Stomach smooth muscle (tissue), 2 donors: ENCODE results near the gene DYRK1B.
"Not testable (repeated sequence)": the region's sequence is repeated elsewhere in the genome, so short reads cannot be mapped to it uniquely, and the experiment has no call there.

Source experiments
- H3K27ac ChIP-seq: one replicate; pipeline ENCODE4 v1.7.0; 2013; ENCODE audit warnings: mild to moderate bottlenecking, low read length, inconsistent platforms
- H3K27me3 ChIP-seq, 2 donors: one replicate each; pipeline ENCODE4 v1.7.0; 2013; ENCODE audit warnings: low read length in 2 of 2; ENCODE audit not compliant: insufficient read depth in 2 of 2, control insufficient read depth in 1 of 2
- H3K36me3 ChIP-seq, 2 donors: one replicate each; pipeline ENCODE4 v1.7.0; 2013; ENCODE audit warnings: low read length in 2 of 2; ENCODE audit not compliant: control insufficient read depth in 2 of 2, insufficient read depth in 2 of 2
- H3K4me1 ChIP-seq: one replicate; pipeline ENCODE4 v1.7.0; 2013; ENCODE audit warnings: low read length; ENCODE audit not compliant: control insufficient read depth, insufficient read depth
- H3K4me3 ChIP-seq, 2 donors: one replicate each; pipeline ENCODE4 v1.7.0; 2013; ENCODE audit warnings: low read length in 2 of 2
- H3K9ac ChIP-seq, 2 donors: one replicate each; pipeline ENCODE4 v1.7.0; 2013; ENCODE audit warnings: low read length in 2 of 2, mild to moderate bottlenecking in 1 of 2
- H3K9me3 ChIP-seq, 2 donors: one replicate each; pipeline ENCODE4 v1.7.0; 2013; ENCODE audit warnings: low read length in 2 of 2; ENCODE audit not compliant: control insufficient read depth in 2 of 2
- donor health status: healthy.
- donor health status: Pancreatic carcinoma.

Gene DYRK1B

DNA sequence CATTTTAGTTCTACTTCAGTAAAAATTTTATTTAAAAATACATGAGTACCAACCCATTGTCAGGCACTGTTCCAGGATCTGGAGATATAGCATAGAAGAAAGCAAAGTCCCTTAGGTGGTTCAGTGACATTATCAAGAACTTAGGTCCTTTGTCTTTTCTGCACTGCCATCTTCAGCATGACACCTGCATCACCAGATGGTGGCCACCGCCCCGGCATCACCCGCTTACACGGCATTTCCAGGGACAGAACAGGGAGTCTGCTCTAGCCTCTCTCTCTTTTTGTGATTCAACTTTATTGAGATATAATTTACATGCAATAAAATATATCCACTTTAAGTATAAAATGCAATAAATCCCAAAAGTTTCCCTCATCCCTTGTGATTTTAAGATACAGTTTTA is 23.5 kb downstream of the DYRK1B start:
- H3K9ac ChIP-seq, result no peak overlapping the region
- H3K9me3 ChIP-seq, result no peaks in the 10 kb centered on the region
- no peak overlapping the region for H3K27ac ChIP-seq
- no peak overlapping the region for H3K4me3 ChIP-seq
- H3K27me3 ChIP-seq, result no peaks in the 10 kb centered on the region
- H3K4me1 ChIP-seq, result no peaks in the 10 kb centered on the region
- H3K36me3 ChIP-seq, result peaks cover 0 to 2% of the 10 kb centered on the region in 2 donors

DNA sequence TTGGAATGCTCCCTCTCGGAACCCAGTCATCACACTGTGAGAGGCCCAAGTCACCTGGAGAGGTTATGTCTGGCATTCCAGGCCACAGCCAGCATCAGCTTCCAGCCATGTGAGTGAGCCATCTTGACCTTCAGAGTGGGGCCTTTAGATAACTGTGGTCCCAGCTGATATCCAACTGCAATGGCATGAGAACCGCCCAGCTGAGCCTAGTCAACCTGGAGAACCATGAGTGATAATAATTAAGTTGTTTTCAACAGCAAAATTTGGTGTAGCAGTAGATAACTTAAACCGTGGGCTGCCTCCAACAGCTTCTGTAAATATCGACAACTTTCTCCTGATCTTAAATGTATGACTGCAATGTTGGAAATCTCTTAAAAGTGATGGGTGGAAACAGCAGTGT is 24.6 kb downstream of the DYRK1B start:
- no peaks in the 10 kb centered on the region for H3K27me3 ChIP-seq
- no peaks in the 10 kb centered on the region for H3K4me1 ChIP-seq
- no peak overlapping the region for H3K9ac ChIP-seq
- no peak overlapping the region for H3K27ac ChIP-seq
- H3K4me3 ChIP-seq, result no peak overlapping the region
- H3K36me3 ChIP-seq, result peaks cover 0 to 2% of the 10 kb centered on the region in 2 donors
- H3K9me3 ChIP-seq, result no peaks in the 10 kb centered on the region

DNA sequence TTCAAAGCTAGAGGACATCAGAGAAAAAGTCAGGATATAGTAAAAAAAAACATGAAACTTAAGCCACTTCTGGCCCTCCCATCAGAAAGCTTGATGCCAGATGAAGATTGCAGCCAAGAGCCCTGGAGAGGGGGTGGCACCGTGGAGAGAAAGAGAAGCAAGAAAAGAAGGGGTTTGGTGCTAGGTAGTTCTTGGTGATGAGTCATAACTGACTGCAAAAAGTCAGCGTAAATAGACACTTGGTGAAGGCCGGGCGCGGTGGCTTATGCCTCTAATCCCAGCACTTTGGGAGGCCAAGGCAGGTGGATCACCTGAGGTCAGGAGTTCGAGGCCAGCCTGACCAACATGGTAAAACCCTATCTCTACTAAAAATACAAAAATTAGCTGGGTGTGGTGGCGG is 25.3 kb downstream of the DYRK1B start:
- not testable (repeated sequence) for H3K4me1 ChIP-seq, H3K36me3 ChIP-seq, H3K27ac ChIP-seq, H3K9ac ChIP-seq, H3K4me3 ChIP-seq, H3K27me3 ChIP-seq, H3K9me3 ChIP-seq

DNA sequence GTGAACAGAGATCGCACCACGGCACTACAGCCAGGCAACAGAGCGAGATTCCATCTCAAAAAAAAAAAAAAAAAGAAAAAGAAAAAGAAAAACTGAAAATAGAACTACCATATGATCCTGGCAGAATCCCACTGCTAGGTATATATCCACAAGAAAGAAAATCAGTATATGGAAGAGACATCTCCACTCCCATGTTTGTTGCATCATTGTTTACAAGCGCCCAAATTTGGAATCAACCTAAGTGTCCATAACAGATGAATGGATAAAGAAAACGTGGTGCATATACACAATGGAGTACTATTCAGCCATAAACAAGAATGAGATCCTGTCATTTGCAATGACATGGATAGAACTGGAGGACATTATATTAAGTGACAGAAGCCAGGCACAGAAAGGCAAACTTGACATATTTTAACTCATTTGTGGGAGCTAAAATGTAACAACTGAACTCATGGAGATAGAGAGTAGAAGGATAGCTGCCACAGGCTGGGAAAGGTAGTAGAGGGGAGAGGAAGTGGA is 26.1 kb downstream of the DYRK1B start:
- H3K9ac ChIP-seq, result no peak overlapping the region
- H3K4me1 ChIP-seq, result no peaks in the 10 kb centered on the region
- H3K4me3 ChIP-seq, result no peak overlapping the region
- H3K36me3 ChIP-seq, result no peaks in the 10 kb centered on the region
- no peaks in the 10 kb centered on the region for H3K9me3 ChIP-seq
- H3K27ac ChIP-seq, result no peak overlapping the region
- H3K27me3 ChIP-seq, result peaks cover 2 to 9% of the 10 kb centered on the region in 2 donors

DNA sequence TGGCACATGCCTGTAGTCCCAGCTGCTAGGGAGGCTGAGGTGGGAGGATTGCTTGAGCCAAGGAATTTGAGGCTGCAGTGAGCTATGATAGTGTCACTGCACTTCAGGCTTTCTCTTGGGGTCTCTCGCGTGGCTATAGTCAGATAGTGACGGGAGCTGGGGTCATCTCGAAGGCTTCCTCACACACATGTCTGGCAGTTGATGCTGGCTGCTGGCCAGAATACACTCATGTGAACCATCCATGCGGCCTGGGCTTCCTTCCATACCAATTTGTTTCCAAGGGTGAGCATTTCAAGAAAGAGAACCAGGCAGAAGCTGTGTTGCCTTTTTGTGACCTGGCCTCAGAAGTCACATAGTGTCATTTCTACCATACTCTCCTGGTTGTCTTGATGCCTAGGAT is 28.9 kb downstream of the DYRK1B start:
- Histone ChIP-seq H3K36me3 (no peaks in the 10 kb centered on the region), H3K4me3 (no peak overlapping the region), H3K4me1 (no peaks in the 10 kb centered on the region), H3K9ac (no peak overlapping the region), H3K9me3 (no peaks in the 10 kb centered on the region), H3K27ac (no peak overlapping the region), H3K27me3 (peaks cover 10 to 18% of the 10 kb centered on the region in 2 donors)

DNA sequence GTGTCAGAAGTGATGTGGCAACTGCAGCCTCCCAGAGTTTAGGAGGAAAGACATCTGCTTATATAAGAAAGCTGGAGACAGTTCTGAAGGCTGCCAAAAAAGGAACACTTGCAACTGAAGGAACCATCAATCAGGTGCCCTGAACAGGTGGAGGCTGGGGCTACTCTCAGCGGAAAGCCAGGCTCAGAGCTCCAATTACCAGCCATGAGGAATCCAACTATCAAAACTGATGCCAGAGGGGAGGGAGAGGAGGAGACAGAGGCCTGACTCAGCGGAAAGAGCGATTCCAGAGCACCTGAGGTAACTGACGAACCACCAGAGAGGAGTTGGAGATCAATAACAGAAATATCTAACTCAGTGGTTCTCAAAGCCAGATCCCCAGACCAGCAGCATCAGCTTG is 31.0 kb downstream of the DYRK1B start:
- Histone ChIP-seq H3K9ac (no peak overlapping the region), H3K27me3 (peaks cover 10 to 18% of the 10 kb centered on the region in 2 donors), H3K27ac (no peak overlapping the region), H3K9me3 (no peaks in the 10 kb centered on the region), H3K4me1 (no peaks in the 10 kb centered on the region), H3K36me3 (no peaks in the 10 kb centered on the region), H3K4me3 (no peak overlapping the region)

DNA sequence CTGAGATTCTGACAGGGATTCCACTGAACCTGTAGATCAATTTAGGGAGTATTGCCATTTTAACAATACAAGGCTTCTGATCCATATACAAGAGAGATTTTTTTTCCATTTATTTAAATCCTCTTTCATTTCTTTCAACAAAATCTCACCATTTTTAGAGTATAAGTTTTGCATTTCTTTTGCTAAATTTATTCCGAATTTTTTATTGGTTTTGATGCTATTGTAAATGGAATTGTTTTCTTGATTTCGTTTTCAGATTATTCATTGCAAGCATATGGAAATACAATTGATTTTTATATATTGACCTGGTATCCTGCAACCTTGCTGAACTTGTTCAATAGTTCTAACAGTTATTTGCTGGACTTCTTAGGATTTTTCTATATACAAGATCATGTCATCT is 36.9 kb downstream of the DYRK1B start:
- Histone ChIP-seq H3K9ac (no peak overlapping the region), H3K9me3 (no peaks in the 10 kb centered on the region), H3K4me3 (no peak overlapping the region), H3K36me3 (no peaks in the 10 kb centered on the region), H3K27ac (no peak overlapping the region), H3K27me3 (peaks cover 3 to 4% of the 10 kb centered on the region in 2 donors), H3K4me1 (no peaks in the 10 kb centered on the region)

DNA sequence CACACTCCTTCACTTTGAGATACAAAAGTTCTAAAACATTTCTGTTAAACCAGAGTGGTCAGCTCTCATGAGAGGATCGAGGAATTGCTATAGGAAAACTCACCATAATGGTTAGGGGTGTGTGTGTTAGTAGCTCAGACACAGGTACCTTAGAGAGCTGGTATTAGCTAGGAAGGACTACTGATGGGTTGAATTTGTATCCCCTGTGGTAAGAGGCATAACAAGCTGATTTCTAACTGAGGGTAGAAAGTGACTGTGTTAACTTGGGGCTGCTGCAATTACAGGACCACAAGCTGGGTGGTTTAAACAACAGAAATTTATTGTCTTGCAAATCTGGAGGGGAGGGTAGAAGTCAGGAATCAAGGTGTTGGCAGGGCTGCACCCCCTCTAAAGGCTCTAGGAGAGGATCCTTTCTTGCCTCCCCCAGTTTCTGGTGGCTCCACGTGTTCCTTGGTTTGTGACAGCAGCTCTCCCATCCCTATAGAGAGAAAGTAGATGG is 37.9 kb downstream of the DYRK1B start:
- Histone ChIP-seq H3K27me3 (peaks cover 0 to 2% of the 10 kb centered on the region in 2 donors), H3K9ac (no peak overlapping the region)

DNA sequence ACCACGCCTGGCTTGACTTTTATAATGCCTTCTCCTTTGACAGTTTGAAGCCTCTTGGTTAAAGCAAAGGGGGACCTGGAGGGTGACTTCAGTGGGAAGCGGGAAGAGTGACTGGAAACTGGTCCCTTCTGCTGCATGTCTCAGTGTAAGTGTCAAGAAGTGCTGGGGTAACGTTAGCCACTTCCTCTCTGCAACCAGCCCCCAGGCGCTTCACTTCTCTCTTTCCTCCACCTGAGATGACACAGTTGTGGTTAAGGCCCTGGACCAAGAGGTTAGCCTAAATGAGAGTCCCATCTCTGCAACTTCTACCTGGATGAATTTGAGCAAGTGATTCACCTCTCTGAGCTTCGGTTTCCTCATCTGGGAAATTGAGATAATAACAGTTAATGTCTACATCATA is 39.0 kb downstream of the DYRK1B start:
- H3K27ac ChIP-seq, result no peak overlapping the region
- no peak overlapping the region for H3K9ac ChIP-seq
- no peak overlapping the region for H3K4me3 ChIP-seq
- no peaks in the 10 kb centered on the region for H3K36me3 ChIP-seq
- no peaks in the 10 kb centered on the region for H3K9me3 ChIP-seq
- no peaks in the 10 kb centered on the region for H3K4me1 ChIP-seq
- peaks cover 0 to 2% of the 10 kb centered on the region in 2 donors for H3K27me3 ChIP-seq

More for the DNA sequence above, 37.9 kb downstream of the DYRK1B start:
- Histone ChIP-seq H3K4me1 (no peaks in the 10 kb centered on the region), H3K4me3 (no peak overlapping the region), H3K36me3 (no peaks in the 10 kb centered on the region), H3K9me3 (no peaks in the 10 kb centered on the region), H3K27ac (no peak overlapping the region)

DNA sequence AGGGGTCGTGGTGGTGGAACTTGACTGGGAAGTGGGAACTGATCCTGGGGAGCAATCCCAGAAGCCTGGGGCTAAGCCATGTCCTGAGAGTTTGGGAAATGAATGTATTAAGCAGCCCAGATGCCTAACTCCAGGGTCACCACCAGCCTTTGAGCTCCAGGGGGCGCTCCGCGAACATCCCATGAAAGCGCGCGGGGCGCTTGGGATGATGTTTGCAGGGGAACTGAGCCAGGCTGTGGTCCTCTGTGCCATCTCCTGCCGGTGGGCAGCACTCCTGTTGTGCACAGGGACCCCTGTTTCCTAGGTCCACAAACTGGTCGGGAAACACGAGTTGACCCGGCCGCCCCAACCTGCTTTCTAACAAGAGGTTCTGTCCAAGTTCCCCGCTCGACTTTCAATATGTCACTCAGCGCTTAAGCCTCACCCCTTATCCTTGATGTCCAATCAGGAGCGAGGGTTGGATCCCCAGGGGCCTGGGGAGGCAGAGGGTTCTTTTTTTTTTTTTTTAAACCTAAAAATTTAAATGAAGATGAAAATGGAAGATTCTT is 40.9 kb downstream of the DYRK1B start:
- no peaks in the 10 kb centered on the region for H3K9me3 ChIP-seq
- H3K27ac ChIP-seq, result no peak overlapping the region
- H3K4me1 ChIP-seq, result no peaks in the 10 kb centered on the region
- peak overlapping the region; percentile 53 to 77 for H3K4me3 ChIP-seq
- no peaks in the 10 kb centered on the region for H3K36me3 ChIP-seq
- peak overlapping the region in 1 of 2 donors; percentile 21 for H3K9ac ChIP-seq
- H3K27me3 ChIP-seq, result peaks cover 0 to 2% of the 10 kb centered on the region in 2 donors

DNA sequence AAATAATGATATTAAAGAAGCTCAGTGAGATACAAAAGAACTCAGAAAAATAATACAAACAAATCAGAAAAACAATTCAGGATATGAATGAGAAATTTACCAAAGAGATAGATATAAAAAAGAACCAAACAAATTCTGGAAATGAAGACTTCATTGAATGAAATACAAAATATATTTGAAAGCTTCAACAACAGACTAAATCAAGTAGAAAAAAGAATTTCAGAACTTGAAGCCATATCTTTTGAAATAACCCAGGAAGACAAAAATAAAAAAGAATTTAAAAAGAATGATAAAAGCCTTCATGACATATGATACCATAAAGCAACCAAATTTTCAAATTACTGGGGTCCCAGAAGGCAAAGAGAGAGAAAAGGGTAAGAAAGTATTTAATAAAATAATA is 45.7 kb downstream of the DYRK1B start:
- H3K4me3 ChIP-seq, result no peak overlapping the region
- no peaks in the 10 kb centered on the region for H3K4me1 ChIP-seq
- no peak overlapping the region for H3K9ac ChIP-seq
- H3K27ac ChIP-seq, result no peak overlapping the region
- peaks cover 0 to 15% of the 10 kb centered on the region in 2 donors for H3K27me3 ChIP-seq
- peaks cover 3 to 8% of the 10 kb centered on the region in 2 donors for H3K9me3 ChIP-seq
- no peaks in the 10 kb centered on the region for H3K36me3 ChIP-seq
